ENCODE data around the gene ASPSCR1. TPM values are rescaled to one million over a fixed set of nuclear protein-coding genes. Genes with fewer than 3 reads are reported as not detected.

Gene ASPSCR1
- total and polyA plus RNA-seq, 2 of the 4 experiments (the other 2 are of a cell fraction): 7.2 to 17.2 TPM

DNA sequence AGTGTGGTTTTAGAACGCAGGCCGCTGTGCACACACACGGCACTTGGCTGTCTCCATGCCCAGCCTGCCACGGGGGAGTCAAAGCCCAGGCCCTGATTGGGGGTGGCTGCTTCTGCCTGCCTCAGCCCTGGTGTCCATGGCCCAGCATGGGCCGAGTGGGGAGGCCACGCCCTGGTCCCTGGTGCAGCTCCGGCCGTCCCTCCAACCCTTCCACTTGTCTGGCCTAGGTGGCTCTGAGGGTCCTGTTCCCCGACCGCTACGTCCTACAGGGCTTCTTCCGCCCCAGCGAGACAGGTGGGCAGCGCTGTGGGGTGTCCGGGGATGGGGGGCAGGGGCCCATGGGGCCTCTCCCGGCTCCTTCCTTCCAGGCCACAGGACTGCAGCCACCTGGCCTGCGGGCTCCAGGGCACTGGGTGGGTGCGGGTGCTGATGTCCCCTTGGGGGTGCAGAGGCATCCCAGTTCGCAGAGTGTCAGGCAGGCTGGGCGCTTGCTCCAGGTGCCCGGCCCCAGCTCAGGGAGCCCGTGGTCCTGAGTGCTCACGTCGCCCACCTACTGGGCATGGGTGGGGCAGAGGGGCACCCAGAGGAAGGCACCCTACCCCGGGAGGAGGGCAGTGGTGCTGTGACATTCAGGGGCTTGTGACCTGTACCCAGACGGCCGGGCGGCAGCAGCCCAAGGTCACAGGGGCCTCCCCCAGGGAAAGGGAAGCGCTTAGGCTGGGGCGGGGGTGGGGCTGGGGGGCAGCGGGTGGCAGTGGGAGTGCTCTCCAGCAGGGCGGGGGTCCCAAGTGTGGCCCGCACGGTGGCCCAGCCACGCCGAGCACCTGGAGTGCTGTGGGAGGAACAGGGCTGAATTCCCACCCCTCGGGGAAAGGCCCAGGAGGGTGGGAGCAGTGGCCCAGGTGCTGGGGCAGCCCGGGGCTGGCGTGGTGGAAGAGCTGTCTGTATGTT is 33.4 kb downstream of the ASPSCR1 start (continued):
- no peak for TF ChIP-seq ELK1 (IDR thresholded peaks at IDR 0.05; ENCODE audit: borderline replicate concordance, low read depth, low read length)

DNA sequence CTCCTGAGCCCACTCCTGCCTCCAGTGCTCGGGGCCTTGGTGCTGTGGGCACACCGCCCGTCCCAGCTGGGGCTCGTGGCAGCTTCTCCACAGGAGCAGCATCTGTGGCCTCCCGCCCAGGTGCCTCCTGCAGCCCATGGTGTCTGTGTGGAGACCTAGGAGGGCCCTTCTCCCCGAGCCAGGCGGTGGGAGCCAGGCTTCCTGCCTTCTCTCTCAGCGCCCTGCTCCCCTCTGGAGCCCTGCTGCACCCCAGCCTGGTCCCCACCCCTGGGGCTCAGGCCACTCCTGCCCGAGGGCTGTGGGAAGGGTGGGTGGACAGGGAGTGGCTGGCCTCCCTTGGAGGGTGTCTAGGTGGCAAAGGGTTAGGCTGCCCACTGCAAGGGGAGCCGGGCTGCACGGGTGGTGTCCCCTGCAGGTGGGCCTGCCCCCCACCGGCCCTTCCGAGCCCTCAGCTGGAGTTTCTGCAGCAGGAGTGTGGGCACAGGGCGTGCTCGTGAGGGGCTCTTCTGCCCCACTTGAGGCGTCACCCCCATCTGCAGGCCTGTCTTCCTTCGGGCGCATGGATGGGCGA is 34.3 kb downstream of the ASPSCR1 start:
- no peak overlapping the region for H3K4ac ChIP-seq (ENCODE audit: low read depth, low read length)
- ChIA-PET CTCF (no interaction called here), POLR2A (ENCODE audit: unreplicated experiment) (no interaction called here)
- no peak for DNase-seq
- H4K91ac ChIP-seq (ENCODE audit: insufficient read depth, low read depth, low read length): no peak overlapping the region
- in situ Hi-C loops (cut with MboI; ENCODE audit: low sequenced_read_pairs): no loop called here
- dilution Hi-C loops (cut with HindIII; ENCODE audit: low sequenced_read_pairs, unreplicated experiment): no loop called here
- H2BK20ac ChIP-seq (ENCODE audit: low read depth, low read length): no peak overlapping the region
- H3K79me1 ChIP-seq (ENCODE audit: low read depth in 1 of 2, low read length in 2 of 2): no peaks in the 10 kb centered on the region
- intact Hi-C loops (cut with micrococcal nuclease): no loop called here
- H3K18ac ChIP-seq (ENCODE audit: low read depth, low read length): no peak overlapping the region
- no peak overlapping the region for H2BK120ac ChIP-seq (ENCODE audit: low read depth, low read length)
- no peak overlapping the region for H2AK9ac ChIP-seq (replicated peaks; ENCODE audit: low read depth, low read length, poor library complexity)
- ATAC-seq (ENCODE audit: low read depth): no peak
- no peak overlapping the region for H3K4me2 ChIP-seq (ENCODE audit: low read depth, low read length)
- peaks cover 3% of the 10 kb centered on the region; the same call in 1 of the 2 replicates for H3K36me3 ChIP-seq (ENCODE audit: control insufficient read depth, insufficient read depth, low read length)
- BruUV-seq (replicated peaks): no TSS peak
- no peaks in the 10 kb centered on the region; the same call in 1 of the 2 replicates for H4K20me1 ChIP-seq (ENCODE audit: insufficient read depth, low read length)
- no peaks in the 10 kb centered on the region for H3K27me3 ChIP-seq (ENCODE audit: control insufficient read depth, insufficient read depth, low read length)
- no peak overlapping the region for H3K27ac ChIP-seq (ENCODE audit: insufficient read depth, low read length)
- no peak for TF ChIP-seq RCOR1 (IDR thresholded peaks at IDR 0.05; ENCODE audit: insufficient replicate concordance, low read length)
- TF ChIP-seq MXI1 (IDR thresholded peaks at IDR 0.05; ENCODE audit: borderline replicate concordance, low read depth, low read length): no peak
- no peak for TF ChIP-seq RAD21 (IDR thresholded peaks at IDR 0.05; ENCODE audit: low read length)
- no peak for TF ChIP-seq POLR2A (IDR thresholded peaks at IDR 0.05; ENCODE audit: low read depth, low read length)
- no peak for TF ChIP-seq CEBPB (IDR thresholded peaks at IDR 0.05; ENCODE audit: low read depth, low read length)
- no peak for TF ChIP-seq ELK1 (IDR thresholded peaks at IDR 0.05; ENCODE audit: borderline replicate concordance, low read depth, low read length)
- TF ChIP-seq SMC3 (IDR thresholded peaks at IDR 0.05; ENCODE audit: low read depth, low read length): no peak
- TF ChIP-seq CHD1 (IDR thresholded peaks at IDR 0.05; ENCODE audit: low read depth, low read length): no peak
- 89% methylated on average over 4 of the region's 19 CpGs; no CpG with 5 or more reads in 1 of the 2 experiments for WGBS, 2 experiments (ENCODE audit: extremely low coverage in 2 of 2, insufficient read length in 1 of 2)
- H2AK5ac ChIP-seq (ENCODE audit: low read depth, low read length): no peak overlapping the region
- H3K4me1 ChIP-seq (ENCODE audit: control insufficient read depth, insufficient read depth, low read length): peaks cover under 1% of the 10 kb centered on the region; the same call in 1 of the 2 replicates
- H3K56ac ChIP-seq (ENCODE audit: extremely low read depth, insufficient read depth, low read length): no peak overlapping the region
- no peak overlapping the region for H2BK5ac ChIP-seq (ENCODE audit: low read depth, low read length, poor library complexity, severe bottlenecking)
- no peaks in the 10 kb centered on the region for H3K9me1 ChIP-seq (ENCODE audit: insufficient read depth, low read length)
- H2AFZ ChIP-seq (replicated peaks; ENCODE audit: low read length, poor library complexity): no peak overlapping the region
- H3K4me3 ChIP-seq (ENCODE audit: insufficient read depth, low read depth, low read length): no peak overlapping the region
- H3K14ac ChIP-seq (replicated peaks; ENCODE audit: low read depth, low read length): no peak overlapping the region
- no peak overlapping the region for H4K5ac ChIP-seq (ENCODE audit: low read depth, low read length)
- no peak overlapping the region for H2BK15ac ChIP-seq (ENCODE audit: low read depth, low read length)
- H4K8ac ChIP-seq (ENCODE audit: low read depth in 2 of 2, low read length in 2 of 2): no peak overlapping the region
- no peaks in the 10 kb centered on the region for H3K9me3 ChIP-seq (ENCODE audit: control insufficient read depth, insufficient read depth, low read length)
- no peak overlapping the region for H3K9ac ChIP-seq (ENCODE audit: low read depth, low read length)
- no peak overlapping the region for H3K23ac ChIP-seq (ENCODE audit: low read depth, low read length)
